Measurements from ENCODE around the gene NFE2L2. TPM values are rescaled to one million over a fixed set of nuclear protein-coding genes. Genes with fewer than 3 reads are reported as not detected.

The NFE2L2 gene
- polyA plus RNA-seq, 4 donors: 56.7 to 94.2 (median 75.2) TPM

DNA sequence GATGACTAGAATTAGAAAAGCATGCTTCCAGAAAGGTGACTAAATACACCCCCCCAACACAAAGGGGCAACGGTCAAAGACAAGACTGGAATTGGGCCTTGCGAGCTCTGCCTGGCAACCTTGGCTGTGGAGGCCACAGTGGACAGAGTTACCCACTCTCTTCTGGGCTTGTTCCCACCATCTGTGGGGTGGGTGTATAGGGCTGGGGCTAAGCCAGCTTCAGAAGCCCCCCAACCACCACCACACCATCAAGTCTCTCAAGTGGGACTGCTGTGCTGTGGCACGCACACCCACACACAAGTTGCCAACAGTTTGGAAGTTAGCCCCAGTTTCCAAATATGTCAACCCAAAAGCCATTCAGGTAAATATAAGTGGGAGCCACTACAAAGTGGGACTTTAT, 7.8 kb downstream of the NFE2L2 start:
- DNase-seq (no peak), FAIRE-seq (no peak)
- H3K27me3 ChIP-seq (ENCODE audit: control insufficient read depth in 3 of 3, insufficient read depth in 3 of 3, low read length in 3 of 3): no peaks in the 10 kb centered on the region
- no peak overlapping the region for H3K4me3 ChIP-seq (ENCODE audit: low read depth in 1 of 3, low read length in 3 of 3)
- 23 to 48% (median 41%) methylated on average over 3 of the region's 3 CpGs for WGBS, 3 donors
- peaks cover 21 to 63% (median 54%) of the 10 kb centered on the region in 3 donors for H3K4me1 ChIP-seq (ENCODE audit: control insufficient read depth in 3 of 3, insufficient read depth in 2 of 3, low read depth in 1 of 3, low read length in 2 of 3)
- peaks cover 0 to 4% of the 10 kb centered on the region in 2 donors for H3K9me3 ChIP-seq (ENCODE audit: control insufficient read depth in 2 of 2, insufficient read depth in 1 of 2, low read depth in 1 of 2, low read length in 1 of 2)
- H3K27ac ChIP-seq (ENCODE audit: low read depth in 1 of 3, low read length in 2 of 3): peak overlapping the region in 2 of 3 donors; percentile 55 to 89
- peaks cover 0 to 12% (median 0%) of the 10 kb centered on the region in 3 donors for H3K36me3 ChIP-seq (ENCODE audit: control insufficient read depth in 3 of 3, insufficient read depth in 2 of 3, low read depth in 1 of 3, low read length in 3 of 3)

DNA sequence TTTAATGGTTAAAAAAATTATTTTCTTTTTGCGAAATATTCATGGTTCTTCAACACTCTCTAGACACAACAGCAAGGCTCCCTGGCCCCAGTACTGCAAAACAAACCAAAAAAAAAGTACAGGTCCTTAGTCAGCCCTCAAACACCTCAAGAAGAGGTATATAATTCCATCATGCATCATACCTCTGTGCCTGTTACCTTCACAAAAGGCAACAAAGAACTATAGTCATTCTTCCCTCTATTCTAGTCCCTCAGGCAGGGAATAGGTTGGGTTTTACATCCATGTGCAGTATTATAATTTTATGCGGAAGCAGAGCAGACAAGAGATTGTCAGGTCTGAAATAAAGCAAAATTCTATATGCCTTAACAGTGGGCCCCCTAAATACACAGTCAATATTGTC, 8.5 kb downstream of the NFE2L2 start:
- Histone ChIP-seq H3K27ac (ENCODE audit: low read depth in 1 of 3, low read length in 2 of 3) (peak overlapping the region in 1 of 3 donors; percentile 89), H3K27me3 (ENCODE audit: control insufficient read depth in 3 of 3, insufficient read depth in 3 of 3, low read length in 3 of 3) (no peaks in the 10 kb centered on the region), H3K4me3 (ENCODE audit: low read depth in 1 of 3, low read length in 3 of 3) (no peak overlapping the region), H3K9me3 (ENCODE audit: control insufficient read depth in 2 of 2, insufficient read depth in 1 of 2, low read depth in 1 of 2, low read length in 1 of 2) (peaks cover 0 to 4% of the 10 kb centered on the region in 2 donors), H3K36me3 (ENCODE audit: control insufficient read depth in 3 of 3, insufficient read depth in 2 of 3, low read depth in 1 of 3, low read length in 3 of 3) (peaks cover 0 to 16% (median 0%) of the 10 kb centered on the region in 3 donors), H3K4me1 (ENCODE audit: control insufficient read depth in 3 of 3, insufficient read depth in 2 of 3, low read depth in 1 of 3, low read length in 2 of 3) (peaks cover 23 to 60% (median 51%) of the 10 kb centered on the region in 3 donors)
- FAIRE-seq (no peak), DNase-seq (no peak)
- WGBS, 3 donors: 44 to 66% (median 61%) methylated on average over 2 of the region's 2 CpGs

GRCh38 chr2:177255227-177255601, 9.3 kb downstream of the NFE2L2 start:
- peaks cover 0 to 4% of the 10 kb centered on the region in 2 donors for H3K9me3 ChIP-seq (ENCODE audit: control insufficient read depth in 2 of 2, insufficient read depth in 1 of 2, low read depth in 1 of 2, low read length in 1 of 2)
- H3K27me3 ChIP-seq (ENCODE audit: control insufficient read depth in 3 of 3, insufficient read depth in 3 of 3, low read length in 3 of 3): no peaks in the 10 kb centered on the region
- FAIRE-seq (no peak), DNase-seq (no peak)
- H3K4me3 ChIP-seq (ENCODE audit: low read depth in 1 of 3, low read length in 3 of 3): no peak overlapping the region
- 12 to 42% (median 26%) methylated on average over 2 of the region's 2 CpGs for whole genome bisulfite sequencing, 3 donors
- H3K4me1 ChIP-seq (ENCODE audit: control insufficient read depth in 3 of 3, insufficient read depth in 2 of 3, low read depth in 1 of 3, low read length in 2 of 3): peaks cover 27 to 60% (median 47%) of the 10 kb centered on the region in 3 donors
- peak overlapping the region; percentile 42 to 89 (median 87) for H3K27ac ChIP-seq (ENCODE audit: low read depth in 1 of 3, low read length in 2 of 3)
- H3K36me3 ChIP-seq (ENCODE audit: control insufficient read depth in 3 of 3, insufficient read depth in 2 of 3, low read depth in 1 of 3, low read length in 3 of 3): peaks cover 0 to 18% (median 0%) of the 10 kb centered on the region in 3 donors

- Histone ChIP-seq H3K9me3 (ENCODE audit: control insufficient read depth in 2 of 2, insufficient read depth in 1 of 2, low read depth in 1 of 2, low read length in 1 of 2) (peaks cover 0 to 4% of the 10 kb centered on the region in 2 donors), H3K27me3 (ENCODE audit: control insufficient read depth in 3 of 3, insufficient read depth in 3 of 3, low read length in 3 of 3) (no peaks in the 10 kb centered on the region), H3K4me1 (ENCODE audit: control insufficient read depth in 3 of 3, insufficient read depth in 2 of 3, low read depth in 1 of 3, low read length in 2 of 3) (peaks cover 25 to 60% (median 46%) of the 10 kb centered on the region in 3 donors), H3K27ac (ENCODE audit: low read depth in 1 of 3, low read length in 2 of 3) (peak overlapping the region; percentile 57 to 89 (median 87)), H3K36me3 (ENCODE audit: control insufficient read depth in 3 of 3, insufficient read depth in 2 of 3, low read depth in 1 of 3, low read length in 3 of 3) (peaks cover 0 to 18% (median 0%) of the 10 kb centered on the region in 3 donors), H3K4me3 (ENCODE audit: low read depth in 1 of 3, low read length in 3 of 3) (no peak overlapping the region)
- FAIRE-seq (no peak), DNase-seq (peak; percentile 93 to 94)
- WGBS, 3 donors: 17 to 45% (median 28%) methylated on average over 11 of the region's 11 CpGs
Observed at GRCh38 chr2:177254433-177255226, 9.9 kb downstream of the NFE2L2 start.

GRCh38 chr2:177253704-177254103, 10.8 kb downstream of the NFE2L2 start:
- no peak for DNase-seq
- no peak for FAIRE-seq
- peak overlapping the region in 2 of 3 donors; percentile 34 to 89 for H3K27ac ChIP-seq (ENCODE audit: low read depth in 1 of 3, low read length in 2 of 3)
- H3K4me3 ChIP-seq (ENCODE audit: low read depth in 1 of 3, low read length in 3 of 3): no peak overlapping the region
- H3K36me3 ChIP-seq (ENCODE audit: control insufficient read depth in 3 of 3, insufficient read depth in 2 of 3, low read depth in 1 of 3, low read length in 3 of 3): peaks cover under 1 to 18% (median 1%) of the 10 kb centered on the region in 3 donors
- no peaks in the 10 kb centered on the region for H3K27me3 ChIP-seq (ENCODE audit: control insufficient read depth in 3 of 3, insufficient read depth in 3 of 3, low read length in 3 of 3)
- WGBS, 3 donors: 15 to 57% (median 34%) methylated on average over 3 of the region's 3 CpGs
- peaks cover 0 to 4% of the 10 kb centered on the region in 2 donors for H3K9me3 ChIP-seq (ENCODE audit: control insufficient read depth in 2 of 2, insufficient read depth in 1 of 2, low read depth in 1 of 2, low read length in 1 of 2)
- peaks cover 25 to 62% (median 46%) of the 10 kb centered on the region in 3 donors for H3K4me1 ChIP-seq (ENCODE audit: control insufficient read depth in 3 of 3, insufficient read depth in 2 of 3, low read depth in 1 of 3, low read length in 2 of 3)

DNA sequence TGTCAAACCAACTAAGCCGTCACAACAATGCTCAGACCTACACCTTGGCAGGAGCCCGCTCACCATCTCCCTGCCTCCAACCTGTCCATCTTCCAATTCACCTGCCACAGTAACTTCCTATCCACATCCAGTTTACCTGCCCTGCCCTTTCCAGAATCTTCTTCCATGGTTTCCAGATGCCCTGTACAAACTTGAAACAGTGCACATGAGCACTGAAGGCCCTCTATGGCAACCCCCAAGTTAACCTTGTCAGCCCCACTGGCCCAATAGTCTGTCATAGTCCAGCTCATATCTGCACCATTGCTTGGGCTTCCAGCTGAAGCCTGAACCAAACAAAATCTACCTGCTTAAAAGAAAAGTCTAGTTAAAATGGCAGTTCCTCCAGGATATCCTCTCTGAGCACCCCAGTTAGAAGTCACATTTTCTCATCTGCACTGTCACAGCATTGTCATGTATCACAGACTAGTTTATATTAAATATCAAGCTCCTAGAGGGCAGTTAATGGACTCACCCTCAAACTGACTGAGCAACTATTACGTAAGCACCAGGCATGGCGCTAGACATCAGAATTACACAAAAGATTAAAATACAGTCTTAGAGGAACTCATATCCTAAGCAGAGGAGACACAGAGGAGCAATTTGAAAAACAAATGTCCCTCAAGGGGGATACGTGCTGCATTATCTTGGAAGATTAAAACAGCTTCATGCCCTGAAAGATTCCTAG, 11.6 kb downstream of the NFE2L2 start:
- DNase-seq: peak in 1 of 2 donors; percentile 45
- Histone ChIP-seq H3K4me3 (ENCODE audit: low read depth in 1 of 3, low read length in 3 of 3) (no peak overlapping the region), H3K36me3 (ENCODE audit: control insufficient read depth in 3 of 3, insufficient read depth in 2 of 3, low read depth in 1 of 3, low read length in 3 of 3) (peaks cover 2 to 23% (median 4%) of the 10 kb centered on the region in 3 donors), H3K27me3 (ENCODE audit: control insufficient read depth in 3 of 3, insufficient read depth in 3 of 3, low read length in 3 of 3) (no peaks in the 10 kb centered on the region), H3K4me1 (ENCODE audit: control insufficient read depth in 3 of 3, insufficient read depth in 2 of 3, low read depth in 1 of 3, low read length in 2 of 3) (peaks cover 25 to 64% (median 46%) of the 10 kb centered on the region in 3 donors), H3K9me3 (ENCODE audit: control insufficient read depth in 2 of 2, insufficient read depth in 1 of 2, low read depth in 1 of 2, low read length in 1 of 2) (peaks cover 0 to 4% of the 10 kb centered on the region in 2 donors), H3K27ac (ENCODE audit: low read depth in 1 of 3, low read length in 2 of 3) (peak overlapping the region; percentile 66 to 89 (median 70))
- 41 to 68% (median 67%) methylated on average over 5 of the region's 5 CpGs for WGBS, 3 donors
- FAIRE-seq: no peak

DNA sequence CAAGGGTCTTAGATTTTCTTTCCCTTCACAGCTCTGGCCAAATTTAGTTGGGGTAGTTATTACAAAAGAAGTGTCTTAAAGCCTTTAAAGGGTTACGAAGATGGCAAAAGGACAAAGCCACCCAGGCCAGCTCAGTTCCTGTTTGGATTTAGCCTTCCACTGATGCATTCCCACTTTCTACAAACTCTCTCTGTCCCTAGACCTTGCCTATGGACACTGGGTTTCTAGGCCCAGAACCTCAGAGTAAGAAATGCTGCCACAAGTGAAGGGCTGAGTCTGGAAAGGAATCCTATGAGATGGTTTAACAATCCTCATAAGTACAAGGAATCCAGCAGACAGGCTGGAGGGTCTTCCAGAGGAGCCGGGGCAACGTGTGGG, 13.4 kb downstream of the NFE2L2 start:
- H3K27me3 ChIP-seq (ENCODE audit: control insufficient read depth in 3 of 3, insufficient read depth in 3 of 3, low read length in 3 of 3): no peaks in the 10 kb centered on the region
- no peak overlapping the region for H3K4me3 ChIP-seq (ENCODE audit: low read depth in 1 of 3, low read length in 3 of 3)
- H3K4me1 ChIP-seq (ENCODE audit: control insufficient read depth in 3 of 3, insufficient read depth in 2 of 3, low read depth in 1 of 3, low read length in 2 of 3): peaks cover 18 to 52% (median 34%) of the 10 kb centered on the region in 3 donors
- no peaks in the 10 kb centered on the region for H3K9me3 ChIP-seq (ENCODE audit: control insufficient read depth in 2 of 2, insufficient read depth in 1 of 2, low read depth in 1 of 2, low read length in 1 of 2)
- no peak for FAIRE-seq
- no peak for DNase-seq
- 76 to 81% (median 81%) methylated on average over 3 of the region's 3 CpGs for WGBS, 3 donors
- H3K36me3 ChIP-seq (ENCODE audit: control insufficient read depth in 3 of 3, insufficient read depth in 2 of 3, low read depth in 1 of 3, low read length in 3 of 3): peaks cover 2 to 27% (median 4%) of the 10 kb centered on the region in 3 donors
- H3K27ac ChIP-seq (ENCODE audit: low read depth in 1 of 3, low read length in 2 of 3): peak overlapping the region; percentile 68 to 89 (median 80)

GRCh38 chr2:177250461-177250860, 14.1 kb downstream of the NFE2L2 start:
- no peak for DNase-seq
- Histone ChIP-seq H3K4me3 (ENCODE audit: low read depth in 1 of 3, low read length in 3 of 3) (no peak overlapping the region), H3K4me1 (ENCODE audit: control insufficient read depth in 3 of 3, insufficient read depth in 2 of 3, low read depth in 1 of 3, low read length in 2 of 3) (peaks cover 19 to 45% (median 33%) of the 10 kb centered on the region in 3 donors), H3K9me3 (ENCODE audit: control insufficient read depth in 2 of 2, insufficient read depth in 1 of 2, low read depth in 1 of 2, low read length in 1 of 2) (no peaks in the 10 kb centered on the region), H3K36me3 (ENCODE audit: control insufficient read depth in 3 of 3, insufficient read depth in 2 of 3, low read depth in 1 of 3, low read length in 3 of 3) (peaks cover 2 to 31% (median 4%) of the 10 kb centered on the region in 3 donors), H3K27ac (ENCODE audit: low read depth in 1 of 3, low read length in 2 of 3) (peak overlapping the region in 1 of 3 donors; percentile 4), H3K27me3 (ENCODE audit: control insufficient read depth in 3 of 3, insufficient read depth in 3 of 3, low read length in 3 of 3) (no peaks in the 10 kb centered on the region)
- no peak for FAIRE-seq
- WGBS, 3 donors: 75 to 84% (median 78%) methylated on average over 5 of the region's 5 CpGs
